GM12878 (cell line): ENCODE measurements around the gene NIBAN1. TPM values are rescaled to one million over a fixed set of nuclear protein-coding genes. Genes with fewer than 3 reads are reported as not detected.

Source experiments
- ATF7 ChIP-seq: fragments of 450-650 bp; IDR thresholded peaks from 2 replicates; pipeline ENCODE4 v1.6.1; 2016; ENCODE audit warnings: low read depth, mild to moderate bottlenecking
- BACH1 ChIP-seq: fragments of 450-650 bp; IDR thresholded peaks from 2 replicates; pipeline ENCODE4 v1.6.1; 2017; ENCODE audit warnings: mild to moderate bottlenecking, borderline replicate concordance
- CHD4 ChIP-seq: fragments of 200-600 bp; sonication (generic); IDR thresholded peaks from 2 replicates; pipeline ENCODE4 v1.6.1; 2016; ENCODE audit warnings: mild to moderate bottlenecking
- CREM ChIP-seq: IDR thresholded peaks from 2 replicates; pipeline ENCODE4 v1.6.1; 2014; ENCODE audit warnings: antibody characterized with exemption, low read depth
- IRF4 ChIP-seq: IDR thresholded peaks from 2 replicates; pipeline ENCODE4 v1.6.1; 2011; ENCODE audit warnings: low read depth, low read length
- MXI1 ChIP-seq: fragments of 150-350 bp; IDR thresholded peaks from 2 replicates; pipeline ENCODE4 v1.6.1; 2011; ENCODE audit warnings: low read depth, mild to moderate bottlenecking, inconsistent platforms, low read length, improper control_type of control experiment
- NR2C1 ChIP-seq: fragments of 450-650 bp; IDR thresholded peaks from 2 replicates; pipeline ENCODE4 v1.6.1; 2017; ENCODE audit warnings: antibody characterized with exemption, mild to moderate bottlenecking, moderate library complexity
- PAX8 ChIP-seq: fragments of 450-650 bp; IDR thresholded peaks from 2 replicates; pipeline ENCODE4 v1.6.1; 2017; ENCODE audit warnings: mild to moderate bottlenecking, moderate library complexity
- RAD21 ChIP-seq: IDR thresholded peaks from 2 replicates; pipeline ENCODE4 v1.6.1; 2011; ENCODE audit warnings: mild to moderate bottlenecking, low read depth, low read length, moderate library complexity; ENCODE audit not compliant: insufficient read depth
- RFX5 ChIP-seq: IDR thresholded peaks from 2 replicates; pipeline ENCODE4 v1.6.1; 2011; ENCODE audit warnings: low read depth, low read length, improper control_type of control experiment
- SREBF2 ChIP-seq: IDR thresholded peaks from 2 replicates; pipeline ENCODE4 v1.6.1; 2012; ENCODE audit warnings: mild to moderate bottlenecking, low read length
- TCF12 ChIP-seq: IDR thresholded peaks from 2 replicates; pipeline ENCODE4 v1.6.1; 2011; ENCODE audit warnings: low read depth, mild to moderate bottlenecking, low read length
- polyA plus RNA-seq, 11 experiments: library from polyadenylated mRNA; depleted of rRNA in 4 of 11; unstranded in 6 of 11; stranded (reverse) in 5 of 11; fragments of >200 nt; fragmentation: Nextera tagmentation in 4 of 11; fragmentation: Illumina TruSeq in 1 of 11; extraction: Ambion mirVana in 4 of 11; extraction: Trizol in 1 of 11; gene quantifications; 1 replicate in 1 of 11; 2 replicates in 10 of 11; pipeline versions ENCODE4 v1.2.1 to v1.2.3, GENCODE V29; 2011 to 2016; ENCODE audit warnings: inconsistent platforms in 2 of 11, missing spikeins in 2 of 11, low read depth in 1 of 11
- total RNA-seq, 4 experiments: library from RNA; depleted of rRNA in 3 of 4; stranded (reverse); fragments of >200 nt in 3 of 4; fragmentation: Illumina TruSeq in 1 of 4; extraction: Trizol in 1 of 4; gene quantifications; 2 replicates each; pipeline versions ENCODE4 v1.2.1 to v1.2.3, GENCODE V29; 2013 to 2021
- TF ChIP-seq, protein P1 (sequence below): fragments of 450-650 bp; conservative IDR thresholded peaks from 2 replicates; pipeline ENCODE4 v1.6.1; 2017; ENCODE audit warnings: mild to moderate bottlenecking, moderate library complexity
- TF ChIP-seq, protein P2 (sequence below), 3 experiments: IDR thresholded peaks in 2 of 3; conservative IDR thresholded peaks in 1 of 3; 2 replicates each; pipeline ENCODE4 v1.5.1; 2011; ENCODE audit warnings: low read depth in 3 of 3, low read length in 3 of 3, mild to moderate bottlenecking in 3 of 3, control low read depth in 2 of 3, moderate library complexity in 2 of 3, inconsistent platforms in 1 of 3, mixed read lengths in 1 of 3; ENCODE audit not compliant: control insufficient read depth in 2 of 3, insufficient read depth in 1 of 3; ENCODE audit errors: extremely low read depth in 1 of 3
- TF ChIP-seq, protein P3 (sequence below): IDR thresholded peaks from 2 replicates; pipeline ENCODE4 v1.6.1; 2012; ENCODE audit warnings: low read depth, low read length, improper control_type of control experiment
- TF ChIP-seq, protein P4 (sequence below): IDR thresholded peaks from 2 replicates; pipeline ENCODE4 v1.6.1; 2012; ENCODE audit warnings: mild to moderate bottlenecking, low read depth, low read length
- TF ChIP-seq, protein P5 (sequence below): fragments of 450-650 bp; IDR thresholded peaks from 2 replicates; pipeline ENCODE4 v1.6.1; 2018; ENCODE audit warnings: borderline replicate concordance, mild to moderate bottlenecking; ENCODE audit not compliant: partially characterized antibody

NIBAN1 gene
- total and polyA plus RNA-seq, 10 of the 15 experiments (the other 5 are each of a cell fraction or from before 2014, with no cell fraction given): 11.2 to 67.8 (median 44.3) TPM

DNA sequence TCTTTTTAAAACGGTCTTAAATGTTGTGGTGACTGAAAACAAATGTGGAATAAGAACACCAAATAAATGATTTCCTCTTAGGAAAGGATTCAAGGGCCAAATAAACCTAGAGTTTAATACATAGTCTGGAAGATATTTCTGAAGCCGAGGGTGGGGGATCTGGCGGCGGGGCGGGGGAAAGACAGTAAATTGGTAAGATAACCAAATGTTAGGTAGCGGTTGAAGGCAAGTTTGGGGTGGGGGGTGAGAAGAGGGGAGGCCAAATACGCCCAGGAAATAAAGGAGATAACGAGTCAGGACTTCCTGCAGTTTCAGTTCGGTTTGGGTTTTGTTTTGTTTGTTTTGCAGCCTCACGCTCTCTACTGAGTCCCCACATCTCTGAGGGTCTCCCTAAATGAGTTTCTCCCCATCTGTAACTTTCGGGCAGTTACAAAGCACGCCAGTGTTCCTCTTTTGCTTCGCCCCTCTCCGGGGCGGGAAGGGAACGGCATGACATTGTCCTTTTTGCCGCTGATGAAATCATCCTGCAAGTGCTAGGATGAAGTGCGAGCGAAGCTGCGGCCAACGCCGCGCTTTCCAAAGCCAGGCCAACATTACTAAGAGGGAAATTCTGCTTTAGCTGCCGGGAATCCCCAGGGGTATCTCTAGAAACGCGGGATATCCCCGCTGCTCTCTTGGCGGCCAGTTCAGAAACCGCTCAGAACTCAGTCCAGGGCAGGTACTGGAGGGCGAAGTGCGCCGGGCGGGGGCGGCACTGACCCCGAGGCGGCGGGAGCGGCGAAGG is 844 bp downstream of the NIBAN1 start (continued):
- TF ChIP-seq, protein P1, sequence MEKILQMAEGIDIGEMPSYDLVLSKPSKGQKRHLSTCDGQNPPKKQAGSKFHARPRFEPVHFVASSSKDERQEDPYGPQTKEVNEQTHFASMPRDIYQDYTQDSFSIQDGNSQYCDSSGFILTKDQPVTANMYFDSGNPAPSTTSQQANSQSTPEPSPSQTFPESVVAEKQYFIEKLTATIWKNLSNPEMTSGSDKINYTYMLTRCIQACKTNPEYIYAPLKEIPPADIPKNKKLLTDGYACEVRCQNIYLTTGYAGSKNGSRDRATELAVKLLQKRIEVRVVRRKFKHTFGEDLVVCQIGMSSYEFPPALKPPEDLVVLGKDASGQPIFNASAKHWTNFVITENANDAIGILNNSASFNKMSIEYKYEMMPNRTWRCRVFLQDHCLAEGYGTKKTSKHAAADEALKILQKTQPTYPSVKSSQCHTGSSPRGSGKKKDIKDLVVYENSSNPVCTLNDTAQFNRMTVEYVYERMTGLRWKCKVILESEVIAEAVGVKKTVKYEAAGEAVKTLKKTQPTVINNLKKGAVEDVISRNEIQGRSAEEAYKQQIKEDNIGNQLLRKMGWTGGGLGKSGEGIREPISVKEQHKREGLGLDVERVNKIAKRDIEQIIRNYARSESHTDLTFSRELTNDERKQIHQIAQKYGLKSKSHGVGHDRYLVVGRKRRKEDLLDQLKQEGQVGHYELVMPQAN: no peak
- TF ChIP-seq SREBF2 (no peak), RAD21 (0 out of 2 replicates have a peak, but pooled peaks have one; percentile 16), NR2C1 (no peak), RFX5 (no peak), PAX8 (no peak), ATF7 (peak; percentile 55; the same call in 1 of the 2 replicates), TCF12 (peak; percentile 42; the same call in 1 of the 2 replicates), BACH1 (no peak), IRF4 (no peak), CHD4 (no peak), CREM (peak; percentile 82), MXI1 (0 out of 2 replicates have a peak, but pooled peaks have one; percentile 23)
- TF ChIP-seq, protein P2, sequence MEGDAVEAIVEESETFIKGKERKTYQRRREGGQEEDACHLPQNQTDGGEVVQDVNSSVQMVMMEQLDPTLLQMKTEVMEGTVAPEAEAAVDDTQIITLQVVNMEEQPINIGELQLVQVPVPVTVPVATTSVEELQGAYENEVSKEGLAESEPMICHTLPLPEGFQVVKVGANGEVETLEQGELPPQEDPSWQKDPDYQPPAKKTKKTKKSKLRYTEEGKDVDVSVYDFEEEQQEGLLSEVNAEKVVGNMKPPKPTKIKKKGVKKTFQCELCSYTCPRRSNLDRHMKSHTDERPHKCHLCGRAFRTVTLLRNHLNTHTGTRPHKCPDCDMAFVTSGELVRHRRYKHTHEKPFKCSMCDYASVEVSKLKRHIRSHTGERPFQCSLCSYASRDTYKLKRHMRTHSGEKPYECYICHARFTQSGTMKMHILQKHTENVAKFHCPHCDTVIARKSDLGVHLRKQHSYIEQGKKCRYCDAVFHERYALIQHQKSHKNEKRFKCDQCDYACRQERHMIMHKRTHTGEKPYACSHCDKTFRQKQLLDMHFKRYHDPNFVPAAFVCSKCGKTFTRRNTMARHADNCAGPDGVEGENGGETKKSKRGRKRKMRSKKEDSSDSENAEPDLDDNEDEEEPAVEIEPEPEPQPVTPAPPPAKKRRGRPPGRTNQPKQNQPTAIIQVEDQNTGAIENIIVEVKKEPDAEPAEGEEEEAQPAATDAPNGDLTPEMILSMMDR (IDR thresholded peaks at IDR 0.05 in 2 of 3, conservative IDR thresholded peaks at IDR 0.05 in 1 of 3; ENCODE audit: control insufficient read depth in 2 of 3, extremely low read depth in 1 of 3, insufficient read depth in 1 of 3, low read depth in 3 of 3, low read length in 3 of 3): no peak
- TF ChIP-seq, protein P3, sequence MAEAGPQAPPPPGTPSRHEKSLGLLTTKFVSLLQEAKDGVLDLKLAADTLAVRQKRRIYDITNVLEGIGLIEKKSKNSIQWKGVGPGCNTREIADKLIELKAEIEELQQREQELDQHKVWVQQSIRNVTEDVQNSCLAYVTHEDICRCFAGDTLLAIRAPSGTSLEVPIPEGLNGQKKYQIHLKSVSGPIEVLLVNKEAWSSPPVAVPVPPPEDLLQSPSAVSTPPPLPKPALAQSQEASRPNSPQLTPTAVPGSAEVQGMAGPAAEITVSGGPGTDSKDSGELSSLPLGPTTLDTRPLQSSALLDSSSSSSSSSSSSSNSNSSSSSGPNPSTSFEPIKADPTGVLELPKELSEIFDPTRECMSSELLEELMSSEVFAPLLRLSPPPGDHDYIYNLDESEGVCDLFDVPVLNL: no peak
- TF ChIP-seq, protein P4, sequence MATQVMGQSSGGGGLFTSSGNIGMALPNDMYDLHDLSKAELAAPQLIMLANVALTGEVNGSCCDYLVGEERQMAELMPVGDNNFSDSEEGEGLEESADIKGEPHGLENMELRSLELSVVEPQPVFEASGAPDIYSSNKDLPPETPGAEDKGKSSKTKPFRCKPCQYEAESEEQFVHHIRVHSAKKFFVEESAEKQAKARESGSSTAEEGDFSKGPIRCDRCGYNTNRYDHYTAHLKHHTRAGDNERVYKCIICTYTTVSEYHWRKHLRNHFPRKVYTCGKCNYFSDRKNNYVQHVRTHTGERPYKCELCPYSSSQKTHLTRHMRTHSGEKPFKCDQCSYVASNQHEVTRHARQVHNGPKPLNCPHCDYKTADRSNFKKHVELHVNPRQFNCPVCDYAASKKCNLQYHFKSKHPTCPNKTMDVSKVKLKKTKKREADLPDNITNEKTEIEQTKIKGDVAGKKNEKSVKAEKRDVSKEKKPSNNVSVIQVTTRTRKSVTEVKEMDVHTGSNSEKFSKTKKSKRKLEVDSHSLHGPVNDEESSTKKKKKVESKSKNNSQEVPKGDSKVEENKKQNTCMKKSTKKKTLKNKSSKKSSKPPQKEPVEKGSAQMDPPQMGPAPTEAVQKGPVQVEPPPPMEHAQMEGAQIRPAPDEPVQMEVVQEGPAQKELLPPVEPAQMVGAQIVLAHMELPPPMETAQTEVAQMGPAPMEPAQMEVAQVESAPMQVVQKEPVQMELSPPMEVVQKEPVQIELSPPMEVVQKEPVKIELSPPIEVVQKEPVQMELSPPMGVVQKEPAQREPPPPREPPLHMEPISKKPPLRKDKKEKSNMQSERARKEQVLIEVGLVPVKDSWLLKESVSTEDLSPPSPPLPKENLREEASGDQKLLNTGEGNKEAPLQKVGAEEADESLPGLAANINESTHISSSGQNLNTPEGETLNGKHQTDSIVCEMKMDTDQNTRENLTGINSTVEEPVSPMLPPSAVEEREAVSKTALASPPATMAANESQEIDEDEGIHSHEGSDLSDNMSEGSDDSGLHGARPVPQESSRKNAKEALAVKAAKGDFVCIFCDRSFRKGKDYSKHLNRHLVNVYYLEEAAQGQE: no peak
- TF ChIP-seq, protein P5, sequence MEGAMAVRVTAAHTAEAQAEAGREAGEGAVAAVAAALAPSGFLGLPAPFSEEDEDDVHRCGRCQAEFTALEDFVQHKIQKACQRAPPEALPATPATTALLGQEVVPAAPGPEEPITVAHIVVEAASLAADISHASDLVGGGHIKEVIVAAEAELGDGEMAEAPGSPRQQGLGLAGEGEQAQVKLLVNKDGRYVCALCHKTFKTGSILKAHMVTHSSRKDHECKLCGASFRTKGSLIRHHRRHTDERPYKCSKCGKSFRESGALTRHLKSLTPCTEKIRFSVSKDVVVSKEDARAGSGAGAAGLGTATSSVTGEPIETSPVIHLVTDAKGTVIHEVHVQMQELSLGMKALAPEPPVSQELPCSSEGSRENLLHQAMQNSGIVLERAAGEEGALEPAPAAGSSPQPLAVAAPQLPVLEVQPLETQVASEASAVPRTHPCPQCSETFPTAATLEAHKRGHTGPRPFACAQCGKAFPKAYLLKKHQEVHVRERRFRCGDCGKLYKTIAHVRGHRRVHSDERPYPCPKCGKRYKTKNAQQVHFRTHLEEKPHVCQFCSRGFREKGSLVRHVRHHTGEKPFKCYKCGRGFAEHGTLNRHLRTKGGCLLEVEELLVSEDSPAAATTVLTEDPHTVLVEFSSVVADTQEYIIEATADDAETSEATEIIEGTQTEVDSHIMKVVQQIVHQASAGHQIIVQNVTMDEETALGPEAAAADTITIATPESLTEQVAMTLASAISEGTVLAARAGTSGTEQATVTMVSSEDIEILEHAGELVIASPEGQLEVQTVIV: no peak
